Measurements from ENCODE around the gene OTOGL.

OTOGL gene

GRCh38 chr12:80099259-80099658 lies at the start of gene OTOGL:
Gene OTOGL, plus strand, starts transcription at chr12:80099537. Its CDS starts 109,895 bp downstream, at chr12:80209432.
- H3K27me3 ChIP-seq (ENCODE audit: low read depth, low read length): no peaks in the 10 kb centered on the region
- H3K4me1 ChIP-seq (ENCODE audit: control insufficient read depth in 1 of 2, insufficient read depth in 2 of 2, low read length in 2 of 2): no peaks in the 10 kb centered on the region
- no peaks in the 10 kb centered on the region for H3K36me3 ChIP-seq (ENCODE audit: control insufficient read depth in 1 of 2, insufficient read depth in 2 of 2, low read length in 2 of 2)
- H3K27ac ChIP-seq (ENCODE audit: low read length): no peak within 1 kb of the TSS
- H3K9me3 ChIP-seq (ENCODE audit: control insufficient read depth in 1 of 2, low read length in 2 of 2): no peaks in the 10 kb centered on the region
- H3K4me3 ChIP-seq (ENCODE audit: low read depth in 1 of 2, low read length in 2 of 2): no peak within 1 kb of the TSS

GRCh38 chr12:80050236-80050635 lies 49.1 kb upstream of the OTOGL start:
- no peaks in the 10 kb centered on the region for H3K27me3 ChIP-seq (ENCODE audit: low read depth, low read length)
- no peak overlapping the region for H3K27ac ChIP-seq (ENCODE audit: low read length)
- peaks cover 0 to 4% of the 10 kb centered on the region in 2 donors for H3K4me1 ChIP-seq (ENCODE audit: control insufficient read depth in 1 of 2, insufficient read depth in 2 of 2, low read length in 2 of 2)
- H3K36me3 ChIP-seq (ENCODE audit: control insufficient read depth in 1 of 2, insufficient read depth in 2 of 2, low read length in 2 of 2): no peaks in the 10 kb centered on the region
- no peak overlapping the region for H3K4me3 ChIP-seq (ENCODE audit: low read depth in 1 of 2, low read length in 2 of 2)
- H3K9me3 ChIP-seq (ENCODE audit: control insufficient read depth in 1 of 2, low read length in 2 of 2): no peaks in the 10 kb centered on the region

GRCh38 chr12:80053051-80053790 lies 46.1 kb upstream of the OTOGL start:
- H3K4me1 ChIP-seq (ENCODE audit: control insufficient read depth in 1 of 2, insufficient read depth in 2 of 2, low read length in 2 of 2): peaks cover 0 to 4% of the 10 kb centered on the region in 2 donors
- peak overlapping the region; percentile 76 for H3K27ac ChIP-seq (ENCODE audit: low read length)
- H3K4me3 ChIP-seq (ENCODE audit: low read depth in 1 of 2, low read length in 2 of 2): no peak overlapping the region
- H3K9me3 ChIP-seq (ENCODE audit: control insufficient read depth in 1 of 2, low read length in 2 of 2): no peaks in the 10 kb centered on the region
- no peaks in the 10 kb centered on the region for H3K36me3 ChIP-seq (ENCODE audit: control insufficient read depth in 1 of 2, insufficient read depth in 2 of 2, low read length in 2 of 2)
- H3K27me3 ChIP-seq (ENCODE audit: low read depth, low read length): no peaks in the 10 kb centered on the region

- Histone ChIP-seq H3K36me3 (ENCODE audit: control insufficient read depth in 1 of 2, insufficient read depth in 2 of 2, low read length in 2 of 2) (no peaks in the 10 kb centered on the region), H3K4me3 (ENCODE audit: low read depth in 1 of 2, low read length in 2 of 2) (no peak overlapping the region), H3K4me1 (ENCODE audit: control insufficient read depth in 1 of 2, insufficient read depth in 2 of 2, low read length in 2 of 2) (peaks cover 0 to 4% of the 10 kb centered on the region in 2 donors), H3K9me3 (ENCODE audit: control insufficient read depth in 1 of 2, low read length in 2 of 2) (no peaks in the 10 kb centered on the region), H3K27me3 (ENCODE audit: low read depth, low read length) (no peaks in the 10 kb centered on the region), H3K27ac (ENCODE audit: low read length) (no peak overlapping the region)
These were observed 43.1 kb upstream of the OTOGL start for GRCh38 chr12:80056232-80056631.

GRCh38 chr12:80056845-80057244 lies 42.5 kb upstream of the OTOGL start:
- H3K36me3 ChIP-seq (ENCODE audit: control insufficient read depth in 1 of 2, insufficient read depth in 2 of 2, low read length in 2 of 2): no peaks in the 10 kb centered on the region
- H3K27ac ChIP-seq (ENCODE audit: low read length): no peak overlapping the region
- no peaks in the 10 kb centered on the region for H3K9me3 ChIP-seq (ENCODE audit: control insufficient read depth in 1 of 2, low read length in 2 of 2)
- peaks cover 0 to 4% of the 10 kb centered on the region in 2 donors for H3K4me1 ChIP-seq (ENCODE audit: control insufficient read depth in 1 of 2, insufficient read depth in 2 of 2, low read length in 2 of 2)
- no peaks in the 10 kb centered on the region for H3K27me3 ChIP-seq (ENCODE audit: low read depth, low read length)
- H3K4me3 ChIP-seq (ENCODE audit: low read depth in 1 of 2, low read length in 2 of 2): no peak overlapping the region

GRCh38 chr12:80058586-80058985 lies 40.8 kb upstream of the OTOGL start:
- Histone ChIP-seq H3K27me3 (ENCODE audit: low read depth, low read length) (no peaks in the 10 kb centered on the region), H3K4me3 (ENCODE audit: low read depth in 1 of 2, low read length in 2 of 2) (no peak overlapping the region), H3K9me3 (ENCODE audit: control insufficient read depth in 1 of 2, low read length in 2 of 2) (no peaks in the 10 kb centered on the region), H3K4me1 (ENCODE audit: control insufficient read depth in 1 of 2, insufficient read depth in 2 of 2, low read length in 2 of 2) (peaks cover 0 to 8% of the 10 kb centered on the region in 2 donors), H3K36me3 (ENCODE audit: control insufficient read depth in 1 of 2, insufficient read depth in 2 of 2, low read length in 2 of 2) (no peaks in the 10 kb centered on the region), H3K27ac (ENCODE audit: low read length) (no peak overlapping the region)

GRCh38 chr12:80059102-80059501 lies 40.2 kb upstream of the OTOGL start:
- H3K36me3 ChIP-seq (ENCODE audit: control insufficient read depth in 1 of 2, insufficient read depth in 2 of 2, low read length in 2 of 2): no peaks in the 10 kb centered on the region
- no peak overlapping the region for H3K4me3 ChIP-seq (ENCODE audit: low read depth in 1 of 2, low read length in 2 of 2)
- no peaks in the 10 kb centered on the region for H3K27me3 ChIP-seq (ENCODE audit: low read depth, low read length)
- no peak overlapping the region for H3K27ac ChIP-seq (ENCODE audit: low read length)
- H3K9me3 ChIP-seq (ENCODE audit: control insufficient read depth in 1 of 2, low read length in 2 of 2): no peaks in the 10 kb centered on the region
- H3K4me1 ChIP-seq (ENCODE audit: control insufficient read depth in 1 of 2, insufficient read depth in 2 of 2, low read length in 2 of 2): peaks cover 0 to 13% of the 10 kb centered on the region in 2 donors

GRCh38 chr12:80059875-80060274 lies 39.5 kb upstream of the OTOGL start:
- Histone ChIP-seq H3K27me3 (ENCODE audit: low read depth, low read length) (no peaks in the 10 kb centered on the region), H3K4me3 (ENCODE audit: low read depth in 1 of 2, low read length in 2 of 2) (no peak overlapping the region), H3K27ac (ENCODE audit: low read length) (no peak overlapping the region), H3K36me3 (ENCODE audit: control insufficient read depth in 1 of 2, insufficient read depth in 2 of 2, low read length in 2 of 2) (no peaks in the 10 kb centered on the region), H3K9me3 (ENCODE audit: control insufficient read depth in 1 of 2, low read length in 2 of 2) (no peaks in the 10 kb centered on the region), H3K4me1 (ENCODE audit: control insufficient read depth in 1 of 2, insufficient read depth in 2 of 2, low read length in 2 of 2) (peaks cover 0 to 14% of the 10 kb centered on the region in 2 donors)

- Histone ChIP-seq H3K36me3 (ENCODE audit: control insufficient read depth in 1 of 2, insufficient read depth in 2 of 2, low read length in 2 of 2) (no peaks in the 10 kb centered on the region), H3K27ac (ENCODE audit: low read length) (no peak overlapping the region), H3K9me3 (ENCODE audit: control insufficient read depth in 1 of 2, low read length in 2 of 2) (no peaks in the 10 kb centered on the region), H3K27me3 (ENCODE audit: low read depth, low read length) (no peaks in the 10 kb centered on the region), H3K4me1 (ENCODE audit: control insufficient read depth in 1 of 2, insufficient read depth in 2 of 2, low read length in 2 of 2) (peaks cover 0 to 18% of the 10 kb centered on the region in 2 donors), H3K4me3 (ENCODE audit: low read depth in 1 of 2, low read length in 2 of 2) (no peak overlapping the region)
These were observed 35.1 kb upstream of the OTOGL start for GRCh38 chr12:80064269-80064668.

GRCh38 chr12:80064951-80065350 lies 34.4 kb upstream of the OTOGL start:
- H3K36me3 ChIP-seq (ENCODE audit: control insufficient read depth in 1 of 2, insufficient read depth in 2 of 2, low read length in 2 of 2): no peaks in the 10 kb centered on the region
- H3K4me3 ChIP-seq (ENCODE audit: low read depth in 1 of 2, low read length in 2 of 2): no peak overlapping the region
- H3K27ac ChIP-seq (ENCODE audit: low read length): no peak overlapping the region
- peaks cover 0 to 18% of the 10 kb centered on the region in 2 donors for H3K4me1 ChIP-seq (ENCODE audit: control insufficient read depth in 1 of 2, insufficient read depth in 2 of 2, low read length in 2 of 2)
- no peaks in the 10 kb centered on the region for H3K9me3 ChIP-seq (ENCODE audit: control insufficient read depth in 1 of 2, low read length in 2 of 2)
- no peaks in the 10 kb centered on the region for H3K27me3 ChIP-seq (ENCODE audit: low read depth, low read length)

- H3K27me3 ChIP-seq (ENCODE audit: low read depth, low read length): no peaks in the 10 kb centered on the region
- H3K9me3 ChIP-seq (ENCODE audit: control insufficient read depth in 1 of 2, low read length in 2 of 2): no peaks in the 10 kb centered on the region
- H3K36me3 ChIP-seq (ENCODE audit: control insufficient read depth in 1 of 2, insufficient read depth in 2 of 2, low read length in 2 of 2): no peaks in the 10 kb centered on the region
- peaks cover 0 to 12% of the 10 kb centered on the region in 2 donors for H3K4me1 ChIP-seq (ENCODE audit: control insufficient read depth in 1 of 2, insufficient read depth in 2 of 2, low read length in 2 of 2)
- H3K4me3 ChIP-seq (ENCODE audit: low read depth in 1 of 2, low read length in 2 of 2): no peak overlapping the region
- no peak overlapping the region for H3K27ac ChIP-seq (ENCODE audit: low read length)
These were observed 31.2 kb upstream of the OTOGL start for GRCh38 chr12:80068173-80068572.
